A204.1 (cell line): Measurements from ENCODE around the gene DCDC1.

Source experiments
- FAIRE-seq: peaks from 2 replicates; lab custom pipeline; 2012; peaks lifted over from hg19 to GRCh38; lab: Jason Lieb, UNC

Gene DCDC1, protein sequence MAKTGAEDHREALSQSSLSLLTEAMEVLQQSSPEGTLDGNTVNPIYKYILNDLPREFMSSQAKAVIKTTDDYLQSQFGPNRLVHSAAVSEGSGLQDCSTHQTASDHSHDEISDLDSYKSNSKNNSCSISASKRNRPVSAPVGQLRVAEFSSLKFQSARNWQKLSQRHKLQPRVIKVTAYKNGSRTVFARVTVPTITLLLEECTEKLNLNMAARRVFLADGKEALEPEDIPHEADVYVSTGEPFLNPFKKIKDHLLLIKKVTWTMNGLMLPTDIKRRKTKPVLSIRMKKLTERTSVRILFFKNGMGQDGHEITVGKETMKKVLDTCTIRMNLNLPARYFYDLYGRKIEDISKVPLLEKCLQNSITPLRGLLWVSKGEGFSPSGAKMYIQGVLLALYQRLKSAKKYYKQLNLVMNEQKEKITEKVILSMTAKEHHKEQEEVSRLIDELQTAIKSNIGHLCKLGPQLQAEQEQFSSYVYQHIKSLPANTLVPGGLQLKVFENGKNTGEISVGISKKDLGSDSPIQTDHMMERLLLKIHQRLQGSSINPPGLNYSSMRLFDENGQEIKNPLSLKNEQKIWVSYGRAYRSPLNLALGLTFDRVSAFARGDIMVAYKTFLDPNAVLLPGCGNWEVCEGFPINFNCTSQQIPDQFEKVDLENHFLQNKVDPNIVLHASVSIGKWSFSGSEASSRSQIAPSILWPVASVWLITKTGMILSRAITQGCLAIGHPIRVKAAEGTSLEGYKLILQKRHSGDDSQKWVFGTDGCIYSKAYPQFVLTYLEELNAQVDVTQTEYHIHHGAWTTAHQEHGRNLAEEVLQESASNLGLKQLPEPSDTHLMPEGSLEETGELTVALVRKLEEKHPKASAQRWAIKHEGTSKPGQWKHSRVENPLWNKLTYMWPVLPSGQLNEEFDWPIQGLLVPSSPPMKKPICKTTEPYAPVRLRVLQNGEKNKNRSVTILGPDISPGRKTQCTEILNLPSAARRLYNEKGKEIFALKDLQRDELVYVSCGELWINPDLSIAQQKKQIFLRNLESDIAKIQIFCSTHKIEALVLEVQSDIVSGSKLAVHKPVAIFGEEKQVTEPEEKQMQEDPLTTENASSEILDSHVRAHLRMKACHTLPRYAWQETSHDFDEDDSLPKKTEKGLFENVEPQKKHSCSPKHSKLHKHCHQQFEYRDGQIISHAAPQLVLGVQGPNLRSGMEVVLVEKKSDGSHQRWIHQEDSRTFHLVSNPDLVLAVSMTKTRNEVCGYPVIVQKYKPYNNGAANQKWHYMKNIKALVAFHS (N-terminal part only)

DNA sequence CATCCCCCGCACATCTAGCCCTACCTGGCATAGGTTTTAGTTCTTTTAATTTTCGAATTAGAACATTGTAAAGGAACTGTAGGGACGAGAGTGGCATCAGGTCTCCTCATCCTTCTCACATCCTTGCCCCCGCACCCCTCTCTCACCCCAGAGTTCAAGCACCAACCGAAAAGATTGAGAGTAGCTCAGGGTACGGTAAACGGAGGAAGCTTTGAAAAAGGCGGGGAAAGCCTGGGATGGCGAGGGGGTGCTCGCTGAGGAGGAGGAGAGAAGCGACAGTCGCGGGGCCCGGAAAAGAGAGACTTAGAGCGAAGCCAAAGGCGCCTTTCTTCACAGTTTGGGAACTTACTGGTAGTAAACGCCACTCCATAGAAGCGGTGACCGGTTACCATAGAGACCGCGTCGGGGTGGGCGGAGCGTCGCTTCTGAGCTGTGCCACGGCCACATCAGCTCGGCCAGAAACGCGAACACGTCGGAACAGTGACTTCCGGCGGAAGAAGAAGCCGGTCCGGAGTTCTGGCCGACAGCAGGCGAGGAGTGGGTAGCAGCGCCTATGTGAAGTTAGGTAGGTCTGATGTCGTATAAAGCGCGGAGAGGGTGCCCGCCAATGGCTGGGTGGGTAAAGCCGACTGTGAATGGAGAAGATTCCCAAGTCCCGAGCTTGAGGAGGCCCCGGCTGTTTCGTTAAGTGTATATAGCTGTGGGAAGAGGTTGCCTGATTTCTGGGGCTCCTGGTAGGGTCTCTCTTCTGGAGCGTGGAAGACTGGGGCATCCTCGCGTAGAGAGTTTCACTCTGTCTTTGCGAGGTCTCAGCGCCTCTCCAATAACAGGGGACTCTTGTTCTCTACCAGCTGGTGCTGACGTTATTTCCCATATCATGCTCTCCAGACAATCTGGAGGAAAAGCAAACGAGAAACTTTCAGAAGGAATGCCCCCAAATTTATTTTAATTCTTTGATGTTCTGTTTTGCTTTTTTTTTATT lies at the start of gene DCDC1, which contains the start of gene DNAJC24:
Gene DCDC1, minus strand, starts transcription at position 392 of the 982 bp plus-strand sequence. CDS start 41,459 bp downstream, outside the sequence.
Gene DNAJC24, plus strand, starts transcription at position 513 of the 982 bp plus-strand sequence. CDS start 889 bp downstream, outside the sequence.
- FAIRE-seq, result no peak

DNA sequence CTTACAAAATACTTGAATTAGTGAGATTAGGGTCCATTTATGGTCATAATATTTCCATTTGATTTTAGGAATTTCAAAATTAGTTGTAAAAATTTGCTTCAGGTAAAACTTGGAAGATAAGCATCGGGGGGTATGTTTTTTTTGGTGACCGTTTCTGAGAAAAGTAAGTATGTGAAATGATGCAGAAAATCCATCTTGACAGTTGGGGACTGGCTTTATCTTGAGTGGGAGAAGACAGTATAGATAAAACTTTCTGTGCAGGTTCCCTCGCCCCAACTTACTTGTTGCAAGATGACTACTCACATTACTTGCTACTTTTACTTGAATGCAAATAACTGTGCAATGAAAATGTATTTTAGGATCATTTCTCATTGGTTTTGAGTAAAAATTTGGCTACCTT lies 49.6 kb upstream of the DCDC1 start:
- FAIRE-seq, result no peak

DNA sequence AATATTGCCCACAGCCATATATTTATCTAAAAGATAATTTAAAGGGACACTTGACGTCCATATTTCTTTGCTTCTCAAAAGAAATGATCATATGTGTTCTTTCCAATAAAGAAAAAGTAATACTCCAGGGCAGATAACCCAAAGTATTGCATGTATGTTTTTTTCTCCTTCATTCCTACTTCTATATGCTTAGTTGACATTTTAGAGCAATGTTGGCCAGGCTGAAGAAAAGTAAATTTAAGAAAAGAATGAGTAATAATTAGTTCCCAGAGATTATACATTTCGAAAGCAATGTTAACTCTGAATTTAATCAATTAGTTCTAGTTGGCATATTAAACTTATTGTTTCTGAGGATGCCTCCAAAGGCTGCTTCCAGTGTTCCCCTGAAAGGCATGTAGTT lies 48.3 kb upstream of the DCDC1 start:
- no peak for FAIRE-seq

- FAIRE-seq, result no peak
Observed at GRCh38 chr11:31417357-31417756, 47.8 kb upstream of the DCDC1 start.

GRCh38 chr11:31415435-31415834 lies 45.9 kb upstream of the DCDC1 start:
- FAIRE-seq, result no peak

DNA sequence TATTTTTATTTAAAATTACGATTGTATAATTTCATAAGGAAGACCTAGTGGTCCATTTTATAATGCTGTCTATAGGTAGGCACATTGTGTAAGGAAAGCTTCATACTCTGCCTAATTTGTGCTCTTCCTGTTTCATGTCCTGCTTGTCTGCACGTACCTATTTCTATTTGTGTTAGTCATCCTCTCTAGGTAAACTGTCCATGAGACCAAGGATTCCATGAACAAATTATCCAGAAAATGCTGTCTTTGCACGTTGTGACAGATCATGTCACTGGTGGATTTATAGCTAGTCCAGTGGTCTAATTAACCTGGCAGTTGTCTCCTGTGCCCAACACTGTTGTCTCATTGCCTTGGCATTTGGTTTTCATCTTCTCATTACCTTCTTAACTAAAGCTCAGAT lies 44.8 kb upstream of the DCDC1 start:
- FAIRE-seq, result no peak

GRCh38 chr11:31412946-31413345 lies 43.4 kb upstream of the DCDC1 start:
- no peak for FAIRE-seq

DNA sequence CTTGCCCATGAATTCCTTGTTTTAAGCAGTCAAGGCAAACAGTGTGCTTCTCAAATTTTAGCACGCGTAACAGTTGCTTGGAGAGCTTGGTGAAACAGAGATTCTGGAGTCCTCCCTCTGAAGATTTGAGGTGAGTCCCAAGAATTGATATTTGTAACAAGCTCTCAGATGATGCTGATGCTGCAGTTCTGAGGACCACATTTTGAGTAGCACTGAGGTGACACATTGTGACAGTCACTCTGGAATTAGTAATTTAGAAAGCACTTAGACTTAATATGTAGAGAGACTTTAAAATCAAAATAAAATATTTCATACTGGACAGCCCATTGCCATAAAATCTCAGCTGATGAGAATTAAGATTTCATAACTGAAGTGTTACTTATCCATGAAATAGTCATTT lies 38.7 kb upstream of the DCDC1 start:
- no peak for FAIRE-seq

DNA sequence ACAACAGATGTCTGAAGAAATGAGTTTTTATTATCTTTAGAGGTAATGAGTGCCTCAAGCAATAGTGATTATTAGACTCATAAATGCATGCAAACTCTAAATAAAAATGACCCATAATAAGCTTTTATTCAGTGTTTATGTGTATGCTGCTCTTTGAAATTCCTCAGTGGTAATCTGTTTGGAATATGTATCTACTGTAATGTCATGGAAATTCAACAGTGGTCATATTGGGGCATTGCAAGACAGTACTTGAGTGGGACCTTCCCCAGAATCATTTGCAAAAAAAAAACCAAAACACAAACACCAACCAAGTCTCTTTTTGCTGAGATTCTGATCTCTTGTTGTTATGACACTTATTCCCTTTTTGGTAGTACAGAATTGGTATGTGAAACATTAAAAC lies 35.1 kb upstream of the DCDC1 start:
- no peak for FAIRE-seq

DNA sequence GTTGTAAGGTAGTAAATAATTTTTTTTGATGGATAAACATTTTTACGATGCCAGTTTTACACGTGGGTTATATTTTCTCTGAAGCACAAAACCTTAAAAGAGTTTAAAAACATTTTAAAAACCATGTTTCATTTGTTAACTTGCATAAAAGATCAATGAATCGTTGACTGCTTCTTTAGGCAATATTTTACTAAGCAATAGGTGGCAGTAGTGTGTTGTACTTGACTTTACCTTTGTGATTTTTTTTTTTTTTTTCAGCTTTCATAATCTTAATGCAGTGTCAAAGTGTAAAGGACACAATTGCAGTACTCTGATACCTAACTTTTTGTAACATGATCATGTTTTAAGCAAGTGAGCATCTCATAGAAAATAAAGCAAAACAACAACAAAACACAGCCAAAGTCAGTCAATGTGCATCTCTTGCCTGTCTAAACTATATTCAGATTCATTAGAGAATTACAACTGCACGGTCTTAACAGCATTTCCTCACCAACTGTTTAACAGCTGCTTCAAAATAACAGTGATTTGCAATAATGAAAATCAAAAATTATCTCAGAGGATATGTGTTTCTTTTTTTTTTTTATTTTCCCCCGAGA lies 27.8 kb upstream of the DCDC1 start:
- FAIRE-seq, result peak; percentile 96

DNA sequence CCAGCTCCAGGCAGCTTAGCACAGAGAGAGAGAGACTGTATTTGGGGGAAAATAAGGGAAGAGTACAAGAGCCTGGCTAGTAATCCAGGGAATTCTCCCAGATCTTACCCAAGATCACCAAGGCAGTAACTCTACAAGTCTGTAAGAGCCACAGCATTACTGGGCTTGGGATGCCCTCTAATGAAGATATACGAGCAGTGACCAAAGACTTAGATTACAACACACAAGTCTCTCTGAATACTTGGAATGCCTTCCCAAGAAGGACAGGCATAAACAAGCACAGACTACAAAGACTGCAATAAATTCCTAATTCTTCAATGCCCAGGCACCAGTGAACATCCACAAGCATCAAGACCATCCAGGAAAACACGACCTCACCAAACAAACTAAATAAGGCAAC lies 17.8 kb upstream of the DCDC1 start:
- FAIRE-seq, result no peak

DNA sequence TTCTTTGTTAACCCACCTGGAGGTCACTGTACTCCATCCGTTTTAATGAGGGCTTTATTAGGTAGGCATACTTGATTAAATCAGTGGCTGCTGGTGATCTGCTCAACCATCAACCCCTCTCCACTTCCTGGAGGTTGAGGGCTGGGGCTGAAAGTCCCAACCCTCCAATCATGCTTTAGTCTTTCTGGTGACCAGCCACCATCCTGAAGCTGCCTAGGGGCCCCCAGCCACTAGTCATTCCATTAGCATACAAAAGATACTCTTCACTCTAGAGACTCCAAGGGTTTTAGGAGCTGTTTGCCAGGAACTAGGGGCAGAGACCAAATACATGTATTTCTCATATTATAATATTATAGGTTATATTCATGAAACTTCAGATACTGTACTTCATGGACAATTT lies 13.6 kb upstream of the DCDC1 start:
- FAIRE-seq, result no peak

DNA sequence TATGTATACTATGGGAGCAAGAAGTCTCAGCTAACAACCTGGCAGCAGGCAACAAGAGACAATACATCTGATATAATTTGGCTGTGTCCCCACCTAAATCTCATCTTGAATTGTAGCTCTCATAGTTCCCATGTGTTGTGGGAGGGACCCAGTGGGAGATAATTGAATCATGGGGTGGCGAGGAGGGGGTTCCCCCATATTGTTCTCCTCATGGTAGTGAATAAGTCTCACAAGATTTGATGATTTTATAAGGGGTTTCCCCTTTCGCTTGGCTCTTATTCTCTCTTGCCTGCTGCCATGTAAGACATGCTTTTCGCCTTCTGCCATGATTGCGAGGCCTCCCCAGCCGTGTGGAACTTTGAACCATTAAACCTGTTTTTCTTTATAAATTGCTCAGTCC lies 6.3 kb upstream of the DCDC1 start:
- FAIRE-seq, result no peak

- FAIRE-seq, result no peak
Observed at GRCh38 chr11:31366795-31367194, 2.7 kb downstream of the DCDC1 start.

- no peak for FAIRE-seq
Observed at GRCh38 chr11:31361743-31362142, 7.8 kb downstream of the DCDC1 start.

DNA sequence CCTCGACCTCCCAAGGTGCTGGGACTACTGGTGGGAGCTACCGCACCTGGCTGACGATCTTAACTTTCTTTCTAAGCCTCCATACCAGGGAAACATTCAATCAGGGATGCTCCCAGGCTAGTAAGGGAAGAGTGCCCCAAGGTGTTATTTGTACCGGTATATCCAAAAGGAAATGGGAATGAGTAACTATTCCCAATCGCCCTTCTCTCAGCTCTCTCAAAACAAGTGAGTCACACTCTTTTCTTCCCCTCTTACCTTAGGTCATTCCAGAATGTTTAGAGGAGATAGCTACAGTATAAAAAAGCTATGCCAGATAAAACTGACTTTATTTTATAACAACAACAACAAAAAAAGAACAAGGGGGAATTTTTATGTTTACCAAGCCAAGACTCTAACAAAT lies 13.7 kb downstream of the DCDC1 start:
- no peak for FAIRE-seq

DNA sequence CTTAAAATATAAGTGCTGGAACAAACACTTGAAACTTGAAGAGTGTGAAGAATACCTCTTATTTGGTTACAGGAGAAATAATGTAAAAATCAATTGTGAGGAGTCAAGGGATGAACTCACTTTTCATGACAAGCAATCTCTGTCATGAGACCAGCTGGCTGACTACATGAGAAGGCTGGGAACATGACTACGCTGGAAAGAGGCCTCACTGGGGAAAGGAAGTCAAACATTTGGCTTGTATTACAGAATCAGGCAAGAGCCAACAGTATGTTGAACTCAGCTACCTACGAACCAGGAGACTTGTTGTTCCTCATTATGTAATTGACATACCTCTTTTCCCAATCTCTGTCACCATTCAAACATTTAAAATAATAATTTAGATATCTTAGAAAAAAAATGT lies 14.4 kb downstream of the DCDC1 start:
- no peak for FAIRE-seq

- no peak for FAIRE-seq
Observed at GRCh38 chr11:31351168-31351567, 18.4 kb downstream of the DCDC1 start.

- FAIRE-seq, result no peak
Observed at GRCh38 chr11:31340903-31341572, 28.5 kb downstream of the DCDC1 start.

GRCh38 chr11:31337806-31338205 lies 31.7 kb downstream of the DCDC1 start:
- no peak for FAIRE-seq
